HEK293 (cell line): ENCODE measurements around the gene GPALPP1.

Experiments
- GLI2 ChIP-seq: fragments of 450-650 bp; formaldehyde crosslinking; IDR thresholded peaks from 2 replicates; pipeline ENCODE4; 2017; ENCODE audit warnings: missing biosample characterization, missing genetic modification characterization, low read depth, borderline replicate concordance
- GLIS1 ChIP-seq: fragments of 450-650 bp; formaldehyde crosslinking; IDR thresholded peaks from 2 replicates; pipeline ENCODE4 v1.5.1; 2016; ENCODE audit warnings: missing biosample characterization, missing genetic modification characterization
- HOXD13 ChIP-seq: sonication (generic); formaldehyde crosslinking; IDR thresholded peaks from 2 replicates; pipeline ENCODE4 v1.8.0; 2022; ENCODE audit warnings: missing genetic modification reagents, borderline replicate concordance
- KLF16 ChIP-seq: fragments of 450-650 bp; formaldehyde crosslinking; IDR thresholded peaks from 2 replicates; pipeline ENCODE4 v1.5.1; 2017; ENCODE audit warnings: missing biosample characterization, missing genetic modification characterization
- KLF8 ChIP-seq: fragments of 450-650 bp; formaldehyde crosslinking; IDR thresholded peaks from 2 replicates; pipeline ENCODE4 v1.5.1; 2016; ENCODE audit warnings: missing biosample characterization, missing genetic modification characterization
- OSR2 ChIP-seq: fragments of 450-650 bp; formaldehyde crosslinking; IDR thresholded peaks from 2 replicates; pipeline ENCODE4 v1.5.1; 2016; ENCODE audit warnings: missing biosample characterization, missing genetic modification characterization
- PRDM4 ChIP-seq: fragments of 450-650 bp; formaldehyde crosslinking; IDR thresholded peaks from 2 replicates; pipeline ENCODE4 v1.5.1; 2017; ENCODE audit warnings: missing biosample characterization, missing genetic modification characterization
- SALL2 ChIP-seq: fragments of 450-650 bp; formaldehyde crosslinking; IDR thresholded peaks from 2 replicates; pipeline ENCODE4 v1.5.0; 2017; ENCODE audit warnings: missing biosample characterization, mild to moderate bottlenecking, missing genetic modification characterization, borderline replicate concordance
- SCRT2 ChIP-seq: fragments of 450-650 bp; formaldehyde crosslinking; IDR thresholded peaks from 2 replicates; pipeline ENCODE4 v1.5.1; 2016; ENCODE audit warnings: missing biosample characterization, missing genetic modification characterization
- TRIM28 ChIP-seq: IDR thresholded peaks from 2 replicates; pipeline ENCODE4 v1.6.1; 2011; ENCODE audit warnings: low read length, control low read depth, borderline replicate concordance
- YY1 ChIP-seq: fragments of 450-650 bp; formaldehyde crosslinking; IDR thresholded peaks from 2 replicates; pipeline ENCODE4 v1.5.1; 2018; ENCODE audit warnings: missing biosample characterization, missing genetic modification characterization
- ZBTB11 ChIP-seq: fragments of 450-650 bp; formaldehyde crosslinking; conservative IDR thresholded peaks from 2 replicates; pipeline ENCODE4 v1.5.1; 2016; ENCODE audit warnings: low read depth, missing biosample characterization, missing genetic modification characterization
- ZBTB17 ChIP-seq: fragments of 450-650 bp; formaldehyde crosslinking; IDR thresholded peaks from 2 replicates; pipeline ENCODE4 v1.5.1; 2016; ENCODE audit warnings: missing biosample characterization, missing genetic modification characterization
- ZNF140 ChIP-seq: fragments of 450-650 bp; formaldehyde crosslinking; IDR thresholded peaks from 2 replicates; pipeline ENCODE4 v1.5.1; 2016; ENCODE audit warnings: missing biosample characterization, missing genetic modification characterization
- ZNF211 ChIP-seq: fragments of 450-650 bp; formaldehyde crosslinking; IDR thresholded peaks from 2 replicates; pipeline ENCODE4 v1.5.1; 2016; ENCODE audit warnings: low read depth, missing biosample characterization, missing genetic modification characterization
- ZNF274 ChIP-seq, 2 experiments: fragments of 200-500 bp in 1 of 2; fragments of 450-650 bp in 1 of 2; sonication (Bioruptor generic) in 1 of 2; formaldehyde crosslinking in 1 of 2; IDR thresholded peaks; 2 replicates each; pipeline versions ENCODE4 v1.5.1 to v1.6.1; 2014 to 2016; ENCODE audit warnings: borderline replicate concordance in 1 of 2, inconsistent platforms in 1 of 2, low read length in 1 of 2, missing biosample characterization in 1 of 2, missing genetic modification characterization in 1 of 2
- ZNF404 ChIP-seq: fragments of 450-650 bp; formaldehyde crosslinking; IDR thresholded peaks from 2 replicates; pipeline ENCODE4 v1.5.1; 2017; ENCODE audit warnings: missing biosample characterization, missing genetic modification characterization
- ZNF501 ChIP-seq: fragments of 450-650 bp; formaldehyde crosslinking; IDR thresholded peaks from 2 replicates; pipeline ENCODE4 v1.5.1; 2016; ENCODE audit warnings: missing biosample characterization, missing genetic modification characterization
- ZNF510 ChIP-seq: fragments of 450-650 bp; formaldehyde crosslinking; IDR thresholded peaks from 2 replicates; pipeline ENCODE4 v1.5.1; 2018; ENCODE audit warnings: mild to moderate bottlenecking, missing genetic modification characterization, missing biosample characterization; ENCODE audit not compliant: insufficient replicate concordance
- ZNF558 ChIP-seq: fragments of 450-650 bp; formaldehyde crosslinking; IDR thresholded peaks from 2 replicates; pipeline ENCODE4 v1.5.1; 2016; ENCODE audit warnings: missing biosample characterization, missing genetic modification characterization
- ZNF596 ChIP-seq: fragments of 450-650 bp; IDR thresholded peaks from 2 replicates; pipeline ENCODE4 v1.5.0; 2018; ENCODE audit warnings: missing biosample characterization, mild to moderate bottlenecking, missing genetic modification characterization, moderate library complexity
- ZNF624 ChIP-seq: fragments of 450-650 bp; formaldehyde crosslinking; IDR thresholded peaks from 2 replicates; pipeline ENCODE4 v1.5.1; 2017; ENCODE audit warnings: missing biosample characterization, missing genetic modification characterization
- ZNF629 ChIP-seq: fragments of 450-650 bp; formaldehyde crosslinking; IDR thresholded peaks from 2 replicates; pipeline ENCODE4 v1.5.1; 2017; ENCODE audit warnings: missing biosample characterization, missing genetic modification characterization
- ZNF645 ChIP-seq: fragments of 450-650 bp; formaldehyde crosslinking; IDR thresholded peaks from 2 replicates; pipeline ENCODE4; 2016; ENCODE audit warnings: missing biosample characterization, missing genetic modification characterization
- ZNF658 ChIP-seq: fragments of 450-650 bp; formaldehyde crosslinking; IDR thresholded peaks from 2 replicates; pipeline ENCODE4; 2016; ENCODE audit warnings: missing biosample characterization, missing genetic modification characterization
- ZNF76 ChIP-seq: fragments of 450-650 bp; formaldehyde crosslinking; IDR thresholded peaks from 2 replicates; pipeline ENCODE4; 2016; ENCODE audit warnings: low read depth, missing biosample characterization, missing genetic modification characterization, borderline replicate concordance
- ZNF768 ChIP-seq: fragments of 450-650 bp; formaldehyde crosslinking; IDR thresholded peaks from 2 replicates; pipeline ENCODE4 v1.5.1; 2018; ENCODE audit warnings: missing biosample characterization, mild to moderate bottlenecking, missing genetic modification characterization
- TF ChIP-seq, protein P1 (sequence below): fragments of 450-650 bp; formaldehyde crosslinking; IDR thresholded peaks from 2 replicates; pipeline ENCODE4 v1.5.1; 2016; ENCODE audit warnings: missing biosample characterization, missing genetic modification characterization
- TF ChIP-seq, protein P2 (sequence below): fragments of 450-650 bp; formaldehyde crosslinking; IDR thresholded peaks from 2 replicates; pipeline ENCODE4 v1.5.1; 2016; ENCODE audit warnings: missing biosample characterization, missing genetic modification characterization

The GPALPP1 gene

GRCh38 chr13:45055198-45055901 is 66.0 kb downstream of the GPALPP1 start (continued):
- TF ChIP-seq ZNF645 (tag by site-specific recombination) (no peak), YY1 (tag by site-specific recombination) (no peak), ZNF596 (no peak), ZNF501 (tag by site-specific recombination) (no peak), ZNF274 (IDR thresholded peaks at IDR 0.05; ENCODE audit: low read length) (no peak), ZNF274 (tag by site-specific recombination; IDR thresholded peaks at IDR 0.05; ENCODE audit: borderline replicate concordance) (no peak), ZNF211 (tag by site-specific recombination) (no peak), GLI2 (tag by site-specific recombination) (no peak), ZNF624 (tag by site-specific recombination) (no peak), ZNF76 (tag by site-specific recombination) (no peak), TRIM28 (no peak), ZBTB17 (tag by site-specific recombination) (no peak), OSR2 (tag by site-specific recombination) (no peak), SALL2 (no peak), ZNF558 (tag by site-specific recombination) (no peak), ZNF768 (tag by site-specific recombination) (no peak), KLF16 (tag by site-specific recombination) (no peak), ZNF658 (tag by site-specific recombination) (no peak), SCRT2 (tag by site-specific recombination) (no peak), GLIS1 (tag by site-specific recombination) (peak; percentile 33; the same call in 1 of the 2 replicates), HOXD13 (CRISPR knock-in tag) (no peak), KLF8 (no peak), ZNF510 (tag by site-specific recombination) (no peak), ZNF629 (peak; percentile 57), ZNF404 (tag by site-specific recombination) (no peak), ZNF140 (tag by site-specific recombination) (no peak), PRDM4 (tag by site-specific recombination) (peak; percentile 58), ZBTB11 (tag by site-specific recombination) (no peak)
- TF ChIP-seq, protein P1, sequence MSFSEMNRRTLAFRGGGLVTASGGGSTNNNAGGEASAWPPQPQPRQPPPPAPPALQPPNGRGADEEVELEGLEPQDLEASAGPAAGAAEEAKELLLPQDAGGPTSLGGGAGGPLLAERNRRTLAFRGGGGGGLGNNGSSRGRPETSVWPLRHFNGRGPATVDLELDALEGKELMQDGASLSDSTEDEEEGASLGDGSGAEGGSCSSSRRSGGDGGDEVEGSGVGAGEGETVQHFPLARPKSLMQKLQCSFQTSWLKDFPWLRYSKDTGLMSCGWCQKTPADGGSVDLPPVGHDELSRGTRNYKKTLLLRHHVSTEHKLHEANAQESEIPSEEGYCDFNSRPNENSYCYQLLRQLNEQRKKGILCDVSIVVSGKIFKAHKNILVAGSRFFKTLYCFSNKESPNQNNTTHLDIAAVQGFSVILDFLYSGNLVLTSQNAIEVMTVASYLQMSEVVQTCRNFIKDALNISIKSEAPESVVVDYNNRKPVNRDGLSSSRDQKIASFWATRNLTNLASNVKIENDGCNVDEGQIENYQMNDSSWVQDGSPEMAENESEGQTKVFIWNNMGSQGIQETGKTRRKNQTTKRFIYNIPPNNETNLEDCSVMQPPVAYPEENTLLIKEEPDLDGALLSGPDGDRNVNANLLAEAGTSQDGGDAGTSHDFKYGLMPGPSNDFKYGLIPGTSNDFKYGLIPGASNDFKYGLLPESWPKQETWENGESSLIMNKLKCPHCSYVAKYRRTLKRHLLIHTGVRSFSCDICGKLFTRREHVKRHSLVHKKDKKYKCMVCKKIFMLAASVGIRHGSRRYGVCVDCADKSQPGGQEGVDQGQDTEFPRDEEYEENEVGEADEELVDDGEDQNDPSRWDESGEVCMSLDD (tag by site-specific recombination), result no peak
- TF ChIP-seq, protein P2, sequence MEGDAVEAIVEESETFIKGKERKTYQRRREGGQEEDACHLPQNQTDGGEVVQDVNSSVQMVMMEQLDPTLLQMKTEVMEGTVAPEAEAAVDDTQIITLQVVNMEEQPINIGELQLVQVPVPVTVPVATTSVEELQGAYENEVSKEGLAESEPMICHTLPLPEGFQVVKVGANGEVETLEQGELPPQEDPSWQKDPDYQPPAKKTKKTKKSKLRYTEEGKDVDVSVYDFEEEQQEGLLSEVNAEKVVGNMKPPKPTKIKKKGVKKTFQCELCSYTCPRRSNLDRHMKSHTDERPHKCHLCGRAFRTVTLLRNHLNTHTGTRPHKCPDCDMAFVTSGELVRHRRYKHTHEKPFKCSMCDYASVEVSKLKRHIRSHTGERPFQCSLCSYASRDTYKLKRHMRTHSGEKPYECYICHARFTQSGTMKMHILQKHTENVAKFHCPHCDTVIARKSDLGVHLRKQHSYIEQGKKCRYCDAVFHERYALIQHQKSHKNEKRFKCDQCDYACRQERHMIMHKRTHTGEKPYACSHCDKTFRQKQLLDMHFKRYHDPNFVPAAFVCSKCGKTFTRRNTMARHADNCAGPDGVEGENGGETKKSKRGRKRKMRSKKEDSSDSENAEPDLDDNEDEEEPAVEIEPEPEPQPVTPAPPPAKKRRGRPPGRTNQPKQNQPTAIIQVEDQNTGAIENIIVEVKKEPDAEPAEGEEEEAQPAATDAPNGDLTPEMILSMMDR (tag by site-specific recombination), result no peak
